Liver (tissue), 3 donors: ENCODE measurements around the gene CDKN2AIPNL.

Experiments
- EGR1 ChIP-seq, 2 donors: IDR thresholded peaks; 2 replicates each; pipeline ENCODE4 v1.6.1; 2016 to 2018; ENCODE audit warnings: antibody characterized with exemption in 2 of 2, low read depth in 2 of 2
- FOXA1 ChIP-seq: IDR thresholded peaks from 2 replicates; pipeline ENCODE4 v1.6.1; 2016; ENCODE audit warnings: antibody characterized with exemption
- GABPA ChIP-seq, 2 donors: IDR thresholded peaks in 1 of 2; conservative IDR thresholded peaks in 1 of 2; 2 replicates each; pipeline ENCODE4 v1.6.1; 2016; ENCODE audit warnings: antibody characterized with exemption in 2 of 2, mild to moderate bottlenecking in 1 of 2, moderate library complexity in 1 of 2
- HNF4G ChIP-seq: IDR thresholded peaks from 2 replicates; pipeline ENCODE4 v1.6.1; 2016; ENCODE audit warnings: antibody characterized with exemption
- JUND ChIP-seq, 2 donors: IDR thresholded peaks; 2 replicates each; pipeline ENCODE4 v1.6.1; 2016; ENCODE audit warnings: antibody characterized with exemption in 2 of 2
- RAD21 ChIP-seq, 2 donors: IDR thresholded peaks; 2 replicates each; pipeline ENCODE4 v1.6.1; 2016; ENCODE audit warnings: antibody characterized with exemption in 2 of 2, mild to moderate bottlenecking in 2 of 2
- RXRA ChIP-seq, 2 donors: IDR thresholded peaks; 2 replicates each; pipeline ENCODE4 v1.6.1; 2017 to 2018; ENCODE audit warnings: antibody characterized with exemption in 2 of 2, mild to moderate bottlenecking in 1 of 2
- SP1 ChIP-seq: IDR thresholded peaks from 2 replicates; pipeline ENCODE4 v1.6.1; 2018; ENCODE audit warnings: antibody characterized with exemption, mild to moderate bottlenecking
- TAF1 ChIP-seq: conservative IDR thresholded peaks from 2 replicates; pipeline ENCODE4 v1.6.1; 2016; ENCODE audit warnings: antibody characterized with exemption, mild to moderate bottlenecking
- YY1 ChIP-seq: IDR thresholded peaks from 2 replicates; pipeline ENCODE4 v1.6.1; 2016; ENCODE audit warnings: antibody characterized with exemption, mild to moderate bottlenecking
- TF ChIP-seq, protein P1 (sequence below): fragments of 150-350 bp; IDR thresholded peaks from 2 replicates; pipeline ENCODE4 v1.5.1; 2017; ENCODE audit warnings: improper control_type of control experiment, low read depth, low read length; ENCODE audit not compliant: missing input control
- TF ChIP-seq, protein P2 (sequence below): IDR thresholded peaks from 2 replicates; pipeline ENCODE4 v1.6.1; 2016; ENCODE audit warnings: antibody characterized with exemption
- TF ChIP-seq, protein P3 (sequence below): IDR thresholded peaks from 2 replicates; pipeline ENCODE4 v1.6.1; 2016; ENCODE audit warnings: antibody characterized with exemption
- donor health status: healthy.
- donor health status: healthy.

DNA sequence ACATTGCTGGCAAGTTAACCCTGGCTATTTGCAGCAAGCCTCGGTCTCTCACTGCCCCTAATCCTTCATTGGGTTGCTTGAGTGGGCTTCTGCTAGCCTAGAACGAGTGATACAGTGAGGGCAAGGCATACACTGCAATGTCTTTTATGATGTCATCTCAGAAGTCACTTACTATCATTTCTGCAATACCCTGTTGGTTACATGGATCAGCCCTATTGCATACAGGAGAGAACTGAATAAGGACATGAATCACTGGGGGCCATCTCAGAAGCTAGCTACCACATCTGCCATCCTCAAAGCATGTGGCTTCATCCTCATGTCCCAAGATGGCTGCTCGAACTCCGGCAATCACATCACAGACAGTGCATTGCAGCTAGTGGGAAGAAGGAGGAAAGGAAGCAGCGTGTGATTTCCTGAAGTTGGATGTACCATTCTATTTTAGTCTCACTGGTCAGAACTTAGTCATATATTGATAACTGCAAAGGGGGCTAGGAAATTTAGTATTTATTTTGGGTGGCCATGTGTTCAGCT is 33.3 kb upstream of the CDKN2AIPNL start:
- TF ChIP-seq, protein P1, sequence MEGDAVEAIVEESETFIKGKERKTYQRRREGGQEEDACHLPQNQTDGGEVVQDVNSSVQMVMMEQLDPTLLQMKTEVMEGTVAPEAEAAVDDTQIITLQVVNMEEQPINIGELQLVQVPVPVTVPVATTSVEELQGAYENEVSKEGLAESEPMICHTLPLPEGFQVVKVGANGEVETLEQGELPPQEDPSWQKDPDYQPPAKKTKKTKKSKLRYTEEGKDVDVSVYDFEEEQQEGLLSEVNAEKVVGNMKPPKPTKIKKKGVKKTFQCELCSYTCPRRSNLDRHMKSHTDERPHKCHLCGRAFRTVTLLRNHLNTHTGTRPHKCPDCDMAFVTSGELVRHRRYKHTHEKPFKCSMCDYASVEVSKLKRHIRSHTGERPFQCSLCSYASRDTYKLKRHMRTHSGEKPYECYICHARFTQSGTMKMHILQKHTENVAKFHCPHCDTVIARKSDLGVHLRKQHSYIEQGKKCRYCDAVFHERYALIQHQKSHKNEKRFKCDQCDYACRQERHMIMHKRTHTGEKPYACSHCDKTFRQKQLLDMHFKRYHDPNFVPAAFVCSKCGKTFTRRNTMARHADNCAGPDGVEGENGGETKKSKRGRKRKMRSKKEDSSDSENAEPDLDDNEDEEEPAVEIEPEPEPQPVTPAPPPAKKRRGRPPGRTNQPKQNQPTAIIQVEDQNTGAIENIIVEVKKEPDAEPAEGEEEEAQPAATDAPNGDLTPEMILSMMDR: no peak
- TF ChIP-seq RAD21 (IDR thresholded peaks at IDR 0.05) (no peak), FOXA1 (no peak), TAF1 (no peak), EGR1 (IDR thresholded peaks at IDR 0.05; ENCODE audit: low read depth in 2 of 2) (no peak), RXRA (IDR thresholded peaks at IDR 0.05) (no peak), JUND (IDR thresholded peaks at IDR 0.05) (no peak), YY1 (no peak), SP1 (no peak), GABPA (IDR thresholded peaks at IDR 0.05 in 1 of 2, conservative IDR thresholded peaks at IDR 0.05 in 1 of 2) (no peak), HNF4G (no peak)
- TF ChIP-seq, protein P2, sequence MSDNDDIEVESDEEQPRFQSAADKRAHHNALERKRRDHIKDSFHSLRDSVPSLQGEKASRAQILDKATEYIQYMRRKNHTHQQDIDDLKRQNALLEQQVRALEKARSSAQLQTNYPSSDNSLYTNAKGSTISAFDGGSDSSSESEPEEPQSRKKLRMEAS: no peak
- TF ChIP-seq, protein P3, sequence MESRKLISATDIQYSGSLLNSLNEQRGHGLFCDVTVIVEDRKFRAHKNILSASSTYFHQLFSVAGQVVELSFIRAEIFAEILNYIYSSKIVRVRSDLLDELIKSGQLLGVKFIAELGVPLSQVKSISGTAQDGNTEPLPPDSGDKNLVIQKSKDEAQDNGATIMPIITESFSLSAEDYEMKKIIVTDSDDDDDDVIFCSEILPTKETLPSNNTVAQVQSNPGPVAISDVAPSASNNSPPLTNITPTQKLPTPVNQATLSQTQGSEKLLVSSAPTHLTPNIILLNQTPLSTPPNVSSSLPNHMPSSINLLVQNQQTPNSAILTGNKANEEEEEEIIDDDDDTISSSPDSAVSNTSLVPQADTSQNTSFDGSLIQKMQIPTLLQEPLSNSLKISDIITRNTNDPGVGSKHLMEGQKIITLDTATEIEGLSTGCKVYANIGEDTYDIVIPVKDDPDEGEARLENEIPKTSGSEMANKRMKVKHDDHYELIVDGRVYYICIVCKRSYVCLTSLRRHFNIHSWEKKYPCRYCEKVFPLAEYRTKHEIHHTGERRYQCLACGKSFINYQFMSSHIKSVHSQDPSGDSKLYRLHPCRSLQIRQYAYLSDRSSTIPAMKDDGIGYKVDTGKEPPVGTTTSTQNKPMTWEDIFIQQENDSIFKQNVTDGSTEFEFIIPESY: no peak
